ENCODE data around the gene TNFAIP8L2.

TNFAIP8L2 gene

GRCh38 chr1:151131701-151132334 lies 24.6 kb upstream of the TNFAIP8L2 start:
- H3K27ac ChIP-seq = no peak overlapping the region
- TF ChIP-seq CTCF (conservative IDR thresholded peaks at IDR 0.05) = no peak

- TF ChIP-seq CTCF (conservative IDR thresholded peaks at IDR 0.05) = no peak
- no peak overlapping the region for H3K27ac ChIP-seq
These were observed 24.0 kb upstream of the TNFAIP8L2 start for GRCh38 chr1:151132335-151133017.

- no peak for TF ChIP-seq CTCF (conservative IDR thresholded peaks at IDR 0.05)
- no peak overlapping the region for H3K27ac ChIP-seq
These were observed 23.2 kb upstream of the TNFAIP8L2 start for GRCh38 chr1:151133018-151133806.

- TF ChIP-seq CTCF (conservative IDR thresholded peaks at IDR 0.05) = no peak
- H3K27ac ChIP-seq = no peak overlapping the region
These were observed 22.1 kb upstream of the TNFAIP8L2 start for GRCh38 chr1:151134396-151134795.

- no peak overlapping the region for H3K27ac ChIP-seq
- no peak for TF ChIP-seq CTCF (conservative IDR thresholded peaks at IDR 0.05)
These were observed 21.5 kb upstream of the TNFAIP8L2 start for GRCh38 chr1:151134991-151135390.

GRCh38 chr1:151135433-151136385 lies 20.7 kb upstream of the TNFAIP8L2 start:
- TF ChIP-seq CTCF (conservative IDR thresholded peaks at IDR 0.05) = no peak
- H3K27ac ChIP-seq = no peak overlapping the region

All from VCaP (cell line).